Activated CD4-positive, CD25-positive, alpha-beta regulatory T cell treated with anti-CD3 and anti-CD28 coated beads, Interleukin-2, amount 50 U/mL, for 72 hours (primary cell): Measurements from ENCODE around the gene GNB1L.

ENCODE experiments used
- DNase-seq: peaks from one replicate; pipeline ENCODE4 v3.0.0; 2021

Gene GNB1L

GRCh38 chr22:19807161-19807913 lies 47.3 kb downstream of the GNB1L start:
- DNase-seq: no peak

GRCh38 chr22:19806213-19807160 lies 48.2 kb downstream of the GNB1L start:
- no peak for DNase-seq

GRCh38 chr22:19805821-19806212 lies 48.9 kb downstream of the GNB1L start:
- no peak for DNase-seq

GRCh38 chr22:19803736-19804267 lies 50.9 kb downstream of the GNB1L start:
- DNase-seq: no peak

- no peak for DNase-seq
These were observed 51.6 kb downstream of the GNB1L start for GRCh38 chr22:19802894-19803735.

- DNase-seq: no peak
These were observed 52.4 kb downstream of the GNB1L start for GRCh38 chr22:19802001-19802893.

- DNase-seq: no peak
These were observed 53.2 kb downstream of the GNB1L start for GRCh38 chr22:19801340-19802000.

DNA sequence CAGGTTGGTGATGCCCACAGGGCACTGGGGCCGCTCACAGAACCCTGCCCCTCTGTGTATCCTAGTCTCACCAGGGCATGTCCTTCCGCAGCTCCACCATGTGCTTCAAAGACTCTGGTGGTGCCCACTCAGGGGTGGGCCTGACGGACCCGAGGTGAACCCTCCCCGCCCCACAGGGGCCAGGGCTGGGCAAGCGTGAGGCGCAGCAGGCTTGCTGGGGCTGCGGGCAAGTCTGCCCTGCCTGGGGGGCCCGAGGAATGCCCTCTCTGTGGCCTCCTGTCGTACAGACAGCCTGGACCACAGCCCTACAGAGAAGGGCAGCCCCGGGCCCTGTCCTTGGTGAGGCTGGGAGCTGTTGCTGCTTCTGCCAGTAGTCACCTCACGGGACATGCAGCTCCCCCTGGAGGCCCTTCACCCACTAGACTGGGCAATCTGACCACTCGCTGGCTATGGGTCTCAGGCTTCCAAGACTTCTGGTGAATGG lies 53.9 kb downstream of the GNB1L start:
- DNase-seq: no peak

DNA sequence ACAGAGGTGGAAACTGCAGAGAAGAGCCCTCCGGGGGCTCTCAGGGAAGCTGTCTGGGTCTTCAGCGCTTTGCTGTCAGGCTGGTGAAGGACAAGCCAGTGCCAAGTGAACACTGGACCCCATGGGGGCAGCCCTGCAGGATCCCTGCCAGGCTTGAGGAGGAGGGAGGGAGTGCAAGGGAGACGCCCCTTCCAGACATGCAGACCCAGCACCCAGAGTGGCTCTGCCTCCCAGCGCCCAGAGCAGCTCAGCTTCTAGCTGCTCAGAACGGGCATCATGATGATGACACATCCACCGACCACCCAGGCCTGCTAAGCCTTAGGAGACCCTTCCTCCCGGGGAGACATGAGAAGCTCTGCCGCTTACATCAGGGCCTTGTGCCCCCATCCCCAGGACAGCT lies 54.4 kb downstream of the GNB1L start:
- no peak for DNase-seq

GRCh38 chr22:19799322-19800190 lies 55.1 kb downstream of the GNB1L start:
- DNase-seq: no peak

DNA sequence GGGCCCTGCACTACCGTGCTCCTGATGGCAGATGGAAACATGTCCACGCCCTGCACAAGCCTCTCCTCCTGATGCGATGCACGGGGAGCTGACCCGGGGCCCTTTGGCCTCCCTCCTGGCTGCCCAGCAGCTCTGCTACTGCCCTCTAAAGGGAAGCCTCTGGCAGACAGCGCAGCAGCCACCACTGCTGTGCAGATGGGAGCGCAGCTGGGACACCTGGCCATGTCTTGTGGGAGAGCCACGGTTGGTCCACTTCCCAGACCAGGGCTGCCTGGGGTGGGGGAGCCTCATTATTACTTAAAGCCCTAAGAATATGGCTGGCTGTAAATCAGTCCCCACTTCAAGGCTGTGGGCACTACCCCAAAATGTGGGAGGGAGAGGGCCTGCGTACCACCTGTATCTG lies 55.8 kb downstream of the GNB1L start:
- no peak for DNase-seq

GRCh38 chr22:19798003-19798665 lies 56.5 kb downstream of the GNB1L start:
- DNase-seq: no peak

GRCh38 chr22:19797086-19798002 lies 57.3 kb downstream of the GNB1L start:
- no peak for DNase-seq

- DNase-seq: no peak
These were observed 58.5 kb downstream of the GNB1L start for GRCh38 chr22:19796160-19796559.

DNA sequence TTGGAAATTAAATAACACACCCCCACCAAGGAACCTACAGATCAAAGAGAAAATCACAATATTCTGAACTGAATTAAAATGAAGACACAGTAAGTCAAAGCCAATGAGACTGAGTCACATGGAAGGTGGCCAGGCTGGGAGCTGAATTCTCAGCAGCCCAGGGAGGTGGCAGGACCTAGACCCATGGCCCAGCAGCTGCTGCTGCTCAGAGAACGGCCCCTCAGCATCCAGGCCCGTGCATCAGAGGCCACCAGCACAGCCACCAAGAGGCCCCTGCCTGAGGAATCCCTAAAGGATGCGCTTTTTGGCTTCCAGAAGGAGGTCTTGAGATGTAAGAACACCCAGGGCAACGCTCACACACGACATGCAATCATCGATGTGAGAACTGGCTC lies 59.1 kb downstream of the GNB1L start:
- no peak for DNase-seq

- DNase-seq: no peak
These were observed 60.9 kb downstream of the GNB1L start for GRCh38 chr22:19793661-19794310.

DNA sequence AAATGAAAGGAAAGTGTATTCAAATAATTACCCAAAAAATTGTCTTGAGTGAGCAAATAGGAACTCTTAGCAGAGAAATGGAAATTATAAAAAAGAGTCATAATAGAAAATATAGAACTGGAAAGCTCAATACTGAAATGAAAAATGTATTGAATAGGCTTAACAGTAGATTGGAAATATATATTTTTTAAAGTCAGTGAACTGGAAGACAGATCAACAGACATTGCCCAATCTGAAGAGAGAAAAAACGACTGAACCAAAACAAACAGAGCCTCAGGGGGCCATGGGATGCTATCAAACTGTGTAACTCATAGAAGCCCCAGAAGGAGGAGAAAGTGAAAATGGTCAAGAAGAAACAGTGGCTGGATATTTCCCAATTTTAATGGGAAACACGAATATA lies 61.5 kb downstream of the GNB1L start:
- no peak for DNase-seq
